HTR-8/SVneo (cell line): ENCODE measurements around the gene EMILIN2.
A peak's percentile ranks its signal among the peaks of the same experiment; 100 is the strongest.
"Not testable (repeated sequence)": the region's sequence is repeated elsewhere in the genome, so short reads cannot be mapped to it uniquely, and the experiment has no call there.

Experiments
- DNase-seq: peaks from one replicate; pipeline ENCODE4 v3.0.0; 2011; ENCODE audit warnings: low spot score, mixed read lengths; ENCODE audit not compliant: insufficient read length
- FAIRE-seq: peaks from 2 replicates; lab custom pipeline; 2011; peaks lifted over from hg19 to GRCh38; lab: Jason Lieb, UNC

EMILIN2 gene

DNA sequence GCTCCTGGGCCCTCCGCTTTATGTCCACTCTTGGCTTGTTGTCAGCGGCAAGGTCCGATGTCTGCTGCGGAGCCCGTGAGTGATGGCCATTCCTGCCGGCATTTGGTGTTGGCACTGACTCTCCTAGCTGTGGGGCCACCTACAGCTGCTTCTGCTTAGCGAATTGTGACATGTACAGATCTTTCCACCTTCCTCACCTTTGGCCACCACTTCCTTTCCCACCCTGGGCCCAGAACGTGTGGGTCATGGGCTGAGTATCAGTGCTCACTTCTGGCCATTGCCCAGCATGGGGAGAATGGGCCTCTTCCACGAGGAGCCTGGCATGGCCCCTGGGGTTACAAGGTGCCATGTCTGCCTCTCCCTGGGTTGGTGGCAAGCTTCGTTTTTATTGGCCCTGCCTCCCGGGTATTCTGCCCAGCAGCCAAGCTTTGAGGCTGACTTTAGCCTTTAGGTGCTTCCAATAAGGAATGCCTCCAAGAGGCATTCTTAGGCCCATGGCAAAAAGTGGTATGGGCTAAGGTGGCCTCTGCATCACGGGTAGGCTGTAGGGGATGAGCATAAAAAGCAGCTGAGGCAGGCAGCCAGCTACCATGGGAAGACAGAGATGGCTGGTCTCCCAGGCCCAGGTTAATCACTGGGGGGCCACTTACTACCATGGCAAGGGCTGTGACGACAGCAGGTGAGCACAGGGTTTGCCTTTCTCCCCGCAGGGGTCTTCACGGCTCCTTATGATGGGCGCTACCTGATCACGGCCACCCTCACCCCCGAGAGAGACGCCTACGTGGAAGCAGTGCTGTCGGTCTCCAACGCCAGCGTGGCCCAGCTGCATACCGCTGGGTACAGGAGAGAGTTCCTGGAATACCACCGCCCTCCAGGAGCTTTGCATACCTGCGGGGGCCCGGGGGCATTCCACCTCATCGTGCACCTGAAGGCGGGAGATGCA lies 65.8 kb downstream of the EMILIN2 start:
- FAIRE-seq (no peak), DNase-seq (no peak)

DNA sequence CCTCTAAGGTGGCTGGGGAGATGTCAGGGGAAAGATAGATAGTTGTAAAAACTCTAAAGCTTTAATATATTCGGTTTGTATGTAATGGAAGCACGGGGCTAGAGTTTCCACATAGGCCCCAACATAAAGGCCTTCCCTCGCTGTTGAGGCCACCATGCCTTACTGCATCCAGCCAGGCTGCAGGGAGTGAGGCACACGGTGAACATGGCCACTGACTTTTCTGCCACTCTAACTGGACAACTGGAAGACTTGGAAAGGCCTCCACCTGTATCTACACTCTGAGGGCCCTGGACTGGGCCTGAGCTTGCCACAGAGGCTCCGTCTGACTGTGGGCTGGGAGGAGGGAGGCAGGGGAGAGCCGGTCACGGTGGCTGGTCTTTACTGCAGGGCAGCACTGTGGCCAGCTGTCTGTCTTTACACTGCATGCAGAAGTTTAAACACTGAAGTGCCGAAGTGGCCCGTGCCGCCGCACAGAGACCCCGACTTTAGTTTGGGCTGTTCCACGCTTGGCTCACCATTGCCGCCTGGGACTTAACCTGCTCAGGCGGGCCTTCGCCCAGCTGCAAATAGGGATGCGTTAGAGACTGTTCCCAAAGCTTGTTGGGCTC lies 66.7 kb downstream of the EMILIN2 start:
- DNase-seq (no peak), FAIRE-seq (no peak)

DNA sequence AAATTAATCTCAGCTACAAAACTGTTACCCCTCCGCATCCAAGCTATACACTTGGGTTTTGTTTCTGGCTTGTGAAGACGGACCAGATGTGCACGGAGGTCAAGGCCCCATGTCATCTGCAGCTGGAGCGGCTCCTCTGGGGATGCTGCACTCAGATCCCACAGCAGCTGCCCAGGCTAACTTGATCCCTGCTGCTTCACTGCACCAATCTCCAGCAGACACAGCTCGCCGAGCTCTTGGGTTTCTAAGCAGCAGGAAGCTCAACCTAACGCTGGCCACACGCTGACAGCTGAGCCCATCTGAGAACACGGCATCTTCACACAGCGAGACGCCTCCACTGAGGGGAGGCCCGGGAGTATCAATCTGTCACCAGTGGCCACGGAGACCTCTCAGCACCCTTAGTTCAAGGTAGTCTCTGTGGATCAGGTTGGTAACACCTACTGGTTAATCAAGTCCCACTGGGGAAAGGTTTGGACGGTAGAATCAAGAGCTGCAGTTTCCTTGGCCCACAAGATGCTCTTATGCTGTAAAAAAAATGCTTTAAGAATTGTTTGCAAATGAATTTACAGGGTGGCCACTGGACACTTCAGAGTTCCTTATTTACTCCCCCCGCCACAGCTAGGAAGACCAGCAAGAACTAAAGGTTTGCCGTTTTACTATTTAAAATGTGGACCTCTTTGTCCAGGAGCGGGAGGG lies 67.5 kb downstream of the EMILIN2 start:
- DNase-seq (no peak), FAIRE-seq (no peak)

DNA sequence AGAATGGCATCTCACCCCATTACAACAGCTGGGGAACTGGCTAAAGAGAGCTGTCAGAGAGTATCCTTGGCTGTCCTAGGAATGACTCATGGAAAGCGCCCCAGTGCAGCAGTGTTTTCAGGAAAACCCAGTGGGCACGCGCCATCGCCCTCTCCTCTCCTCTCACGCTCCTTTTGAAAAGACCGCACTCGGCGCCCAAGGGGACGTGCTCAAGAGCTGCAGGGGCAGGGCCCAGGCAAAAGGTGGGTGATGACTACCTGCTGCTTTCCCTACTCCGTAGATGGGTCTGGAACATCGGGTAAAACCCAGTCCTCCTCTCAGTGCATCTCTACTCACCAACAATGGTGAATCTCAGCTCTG lies 68.1 kb downstream of the EMILIN2 start:
- FAIRE-seq, result no peak
- DNase-seq, result no peak

DNA sequence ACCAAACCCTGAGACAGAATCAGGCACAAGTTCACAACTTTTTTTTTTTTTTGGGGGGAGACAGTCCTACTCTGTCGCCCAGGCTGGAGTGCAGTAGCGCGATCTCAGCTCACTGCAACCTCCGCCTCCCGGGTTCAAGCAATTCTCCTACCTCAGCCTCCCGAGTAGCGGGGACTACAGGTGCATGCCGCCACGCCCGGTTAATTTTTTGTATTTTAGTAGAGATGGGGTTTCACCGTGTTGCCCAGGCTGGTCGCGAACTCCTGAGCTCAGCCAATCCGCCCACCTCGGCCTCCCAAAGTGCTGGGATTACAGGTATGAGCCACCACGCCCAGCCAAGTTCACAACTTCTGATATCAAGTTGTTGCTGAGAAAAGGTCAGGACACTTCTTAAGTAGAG lies 68.7 kb downstream of the EMILIN2 start:
- FAIRE-seq, DNase-seq: not testable (repeated sequence)

DNA sequence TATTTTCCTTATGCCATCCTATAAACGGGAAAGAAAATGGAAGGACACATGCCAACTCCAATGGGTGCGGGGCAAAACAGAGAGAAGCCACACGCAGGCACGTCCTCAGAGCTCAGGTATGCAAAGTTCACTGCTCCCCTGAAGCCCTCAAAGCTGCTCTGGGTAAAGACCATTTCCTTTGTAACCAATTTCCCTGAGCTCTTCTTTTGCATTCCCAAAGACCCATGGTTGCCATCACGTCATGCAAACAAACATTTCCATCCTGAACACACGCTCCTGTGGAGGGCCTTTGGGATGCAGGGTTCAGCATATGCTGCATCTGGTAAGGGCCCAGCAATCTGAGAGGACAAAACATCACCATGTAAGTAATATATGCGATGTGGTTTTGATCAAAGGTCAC lies 69.4 kb downstream of the EMILIN2 start:
- DNase-seq (no peak), FAIRE-seq (no peak)

DNA sequence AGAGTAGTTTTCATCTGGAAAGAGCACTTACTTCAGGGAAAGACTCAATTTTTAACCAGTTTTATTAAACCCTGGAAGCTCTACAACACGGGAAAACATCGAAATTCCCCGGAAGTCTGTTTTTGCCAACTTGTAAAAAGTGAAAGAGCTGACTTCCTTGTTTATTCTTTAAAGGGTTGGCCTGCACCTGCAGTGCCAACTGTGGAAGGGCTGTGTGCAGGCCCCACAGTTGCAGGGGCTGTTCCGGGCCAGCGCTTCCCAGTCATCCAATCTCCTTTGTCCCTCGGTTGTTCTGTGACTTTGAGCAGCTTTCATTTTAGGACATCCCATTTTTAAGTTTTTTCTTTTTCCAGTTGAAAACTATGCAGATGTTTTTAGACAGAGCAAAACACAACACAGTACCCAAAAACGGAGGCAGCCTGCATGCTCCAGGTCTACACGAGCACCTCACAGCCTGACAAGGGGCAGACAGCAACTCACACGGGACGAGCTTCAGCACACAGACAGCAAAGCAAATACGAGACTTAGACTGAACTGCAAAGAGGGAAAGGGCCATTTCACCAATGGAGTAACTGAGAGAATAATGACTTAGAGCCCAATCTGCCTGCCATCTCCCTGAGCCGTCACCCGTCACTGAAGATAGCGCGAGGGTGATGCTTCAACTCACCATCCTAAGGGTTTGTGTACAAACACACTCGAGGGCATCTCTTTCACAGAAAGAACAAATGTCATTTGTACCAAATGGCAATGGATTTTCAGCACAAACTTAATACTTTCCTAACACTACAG lies 70.6 kb downstream of the EMILIN2 start:
- no peak for DNase-seq
- no peak for FAIRE-seq

DNA sequence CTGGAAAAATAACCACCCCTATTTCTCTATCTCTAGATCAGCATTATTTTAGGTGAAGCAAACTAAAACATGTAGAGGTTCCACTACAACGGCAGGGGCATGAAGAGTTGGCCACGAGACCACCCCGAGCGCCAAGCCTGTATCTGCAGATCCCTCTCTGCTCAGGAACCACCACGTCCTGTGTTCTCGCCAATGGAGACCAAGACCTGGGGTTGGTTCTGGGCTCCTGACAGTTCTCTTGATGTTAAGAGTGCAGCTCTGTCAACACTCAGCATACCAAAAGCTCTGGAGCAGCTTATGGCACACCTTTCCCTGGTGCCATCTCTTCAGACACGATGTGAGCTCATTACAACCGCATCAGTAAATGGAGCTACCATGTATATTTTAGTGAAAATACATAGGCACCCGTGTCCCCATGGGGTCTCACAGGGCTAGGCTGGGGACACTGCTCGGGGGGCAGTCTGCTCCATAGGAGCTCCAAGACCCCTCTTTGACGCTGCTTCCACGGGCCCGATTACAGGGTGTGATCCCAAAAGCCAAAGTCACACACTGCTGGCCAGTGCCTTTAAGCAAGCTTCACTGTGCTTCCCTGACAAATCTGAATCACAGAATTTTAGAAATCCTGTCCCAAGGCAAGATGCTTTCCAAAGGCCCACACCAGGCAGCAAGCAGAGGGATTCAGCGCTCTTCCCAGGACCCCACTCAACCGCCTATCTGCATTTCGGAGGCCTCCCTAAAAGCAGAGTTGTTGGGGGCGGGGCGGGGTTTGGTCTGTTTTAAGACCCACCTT lies 72.2 kb downstream of the EMILIN2 start:
- DNase-seq (no peak), FAIRE-seq (no peak)

DNA sequence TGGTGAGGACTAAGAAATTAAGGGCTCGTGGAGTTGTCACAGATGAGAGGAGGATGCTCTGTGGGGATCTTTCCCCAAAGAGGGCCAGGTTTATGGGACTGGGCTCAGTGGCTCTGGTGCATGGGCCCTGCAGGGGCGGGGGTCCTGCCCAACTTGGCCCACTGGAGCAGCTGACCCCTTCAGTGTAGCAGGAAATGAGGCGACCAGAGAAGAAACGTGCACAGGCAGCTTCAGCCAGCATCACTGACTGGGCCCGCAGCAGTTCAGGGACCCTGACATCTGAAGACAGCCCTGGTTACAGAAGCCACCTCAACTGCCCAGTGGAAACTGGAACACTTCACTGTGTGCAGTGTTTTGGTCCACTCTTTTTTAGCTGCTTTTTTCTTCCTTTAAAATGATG lies 72.8 kb downstream of the EMILIN2 start:
- no peak for FAIRE-seq
- DNase-seq, result no peak

DNA sequence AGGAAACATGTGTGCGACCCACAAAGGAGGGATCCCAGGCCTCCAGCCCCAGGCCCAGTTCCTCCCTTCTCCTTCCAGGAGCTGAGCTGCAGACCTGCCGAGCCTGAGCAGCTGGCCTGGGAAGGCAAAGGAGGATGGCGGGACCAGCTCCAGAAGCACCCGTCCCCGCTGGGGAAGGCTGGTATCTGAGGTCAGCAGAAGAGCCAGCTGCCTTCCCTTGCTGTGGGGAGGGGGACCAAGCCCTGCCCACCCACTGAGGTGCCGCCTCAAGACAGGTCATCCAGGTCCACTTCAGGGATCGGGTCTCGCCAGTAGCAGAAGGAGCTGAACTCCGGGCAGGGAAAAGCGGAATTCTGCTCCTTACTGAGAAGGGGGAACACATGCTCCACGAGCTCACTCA lies 73.2 kb downstream of the EMILIN2 start:
- FAIRE-seq (no peak), DNase-seq (no peak)

DNA sequence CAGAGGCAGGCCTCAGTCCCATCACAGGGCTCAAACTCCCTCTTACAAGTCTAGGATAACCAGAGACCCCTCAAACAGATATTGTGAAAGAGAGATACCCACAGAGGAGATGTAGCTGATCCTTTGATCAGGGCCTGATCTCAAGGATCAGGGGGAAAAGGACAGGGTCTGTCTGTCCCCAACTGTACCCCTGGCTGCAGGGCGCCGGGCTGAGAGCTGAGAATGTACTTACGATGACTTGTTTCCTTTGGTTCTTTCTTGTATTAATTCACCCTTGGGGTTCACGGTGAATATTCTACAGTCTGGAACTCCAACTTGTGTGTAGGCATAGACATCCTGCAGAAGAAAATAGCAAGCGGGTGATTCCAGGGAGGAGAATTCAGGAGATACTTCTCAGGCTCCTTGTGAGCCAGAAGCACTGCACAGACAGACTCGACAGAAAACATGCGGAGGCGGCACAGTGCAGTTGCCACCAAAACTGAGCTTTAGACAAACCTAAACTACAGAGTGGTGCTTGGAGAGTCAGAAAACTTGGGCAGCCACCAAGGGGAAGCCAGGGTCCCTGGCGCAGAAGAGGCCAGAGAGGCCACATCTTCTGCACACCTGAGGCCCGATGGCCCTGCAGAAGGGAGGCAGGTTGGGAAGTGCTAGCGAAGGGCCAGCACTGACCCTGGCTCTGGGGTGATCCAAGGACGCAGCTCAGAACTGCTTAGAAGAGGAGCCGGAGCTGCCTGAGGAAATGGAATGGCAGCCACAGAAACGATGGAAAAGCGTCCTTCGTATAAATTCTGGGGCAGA lies 73.9 kb downstream of the EMILIN2 start:
- FAIRE-seq (no peak), DNase-seq (no peak)

DNA sequence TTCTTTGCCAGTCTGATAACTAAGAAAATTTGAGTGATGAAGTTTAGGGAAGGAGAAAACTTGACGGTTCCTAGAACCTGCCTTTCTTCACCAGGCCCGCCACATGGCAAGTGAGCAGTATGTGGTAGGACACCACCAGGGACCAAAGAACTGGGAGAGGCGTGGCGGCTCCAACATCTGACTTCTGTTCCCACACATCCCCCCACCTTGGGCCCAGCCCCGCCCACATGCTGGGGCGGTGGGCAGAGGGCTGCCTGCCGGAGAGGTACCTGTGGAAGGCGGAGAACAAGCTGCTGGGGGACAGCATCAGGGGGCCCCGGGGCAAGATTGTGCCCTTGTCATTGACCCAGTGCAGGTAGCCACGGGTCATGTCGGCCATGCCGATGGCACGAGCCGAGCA lies 75.0 kb downstream of the EMILIN2 start:
- FAIRE-seq (no peak), DNase-seq (no peak)

DNA sequence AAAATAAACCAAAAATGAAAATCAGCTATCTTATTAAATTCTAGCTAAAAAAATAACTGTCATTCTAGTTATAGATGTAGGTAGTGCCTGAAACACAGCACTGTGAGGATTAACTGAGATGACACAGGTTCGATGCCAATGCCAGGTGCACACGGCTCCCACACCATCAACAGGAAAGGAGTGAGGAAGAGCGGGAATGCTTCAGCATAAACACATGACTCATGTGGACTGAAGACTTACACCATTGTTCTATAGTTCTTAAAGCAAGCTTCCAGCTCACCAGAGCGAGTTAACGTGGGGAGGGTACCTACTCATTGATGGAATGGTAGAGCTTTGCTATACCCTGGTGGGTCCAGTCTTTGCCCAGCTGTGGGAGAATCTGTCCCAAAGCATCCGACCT lies 76.7 kb downstream of the EMILIN2 start:
- FAIRE-seq (no peak), DNase-seq (no peak)

DNA sequence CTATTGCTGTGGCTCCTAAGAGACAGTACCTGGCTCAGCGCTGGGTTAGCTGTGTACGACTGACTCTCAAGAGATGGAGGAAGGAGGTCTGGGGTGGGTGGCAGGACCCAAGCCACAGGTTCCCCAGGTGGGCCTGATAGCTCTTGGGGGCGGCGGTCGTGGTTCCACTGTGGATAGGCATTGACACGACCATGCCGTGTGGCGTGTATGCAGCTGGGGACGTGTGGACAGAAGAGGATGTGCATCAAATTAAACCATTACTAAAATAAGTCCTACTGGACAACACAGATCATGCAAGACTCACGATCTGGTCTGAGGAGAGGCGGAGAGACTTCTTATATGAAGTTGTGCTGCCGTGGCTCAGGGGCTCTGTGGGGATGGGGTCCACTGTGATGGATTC lies 78.1 kb downstream of the EMILIN2 start:
- FAIRE-seq (no peak), DNase-seq (no peak)

DNA sequence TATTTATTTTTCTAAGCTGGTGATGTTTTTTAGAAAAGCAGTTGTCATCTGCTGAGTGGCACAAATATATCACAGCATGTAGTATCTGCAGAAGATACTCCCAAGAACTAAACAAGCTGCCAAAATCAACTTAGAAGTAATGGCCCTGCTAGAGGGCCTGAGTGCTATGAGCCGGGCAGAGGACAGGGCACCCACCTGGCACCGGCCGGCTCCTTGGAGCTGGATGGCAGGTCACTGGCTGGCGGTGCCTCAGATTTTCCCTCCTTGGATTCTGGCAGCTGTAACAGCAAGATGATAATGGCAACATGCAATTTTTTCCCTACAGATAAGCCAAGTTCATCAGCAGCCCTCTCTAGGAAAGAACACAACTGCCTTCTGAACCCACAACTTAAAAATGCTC lies 79.7 kb downstream of the EMILIN2 start:
- FAIRE-seq, result no peak

DNA sequence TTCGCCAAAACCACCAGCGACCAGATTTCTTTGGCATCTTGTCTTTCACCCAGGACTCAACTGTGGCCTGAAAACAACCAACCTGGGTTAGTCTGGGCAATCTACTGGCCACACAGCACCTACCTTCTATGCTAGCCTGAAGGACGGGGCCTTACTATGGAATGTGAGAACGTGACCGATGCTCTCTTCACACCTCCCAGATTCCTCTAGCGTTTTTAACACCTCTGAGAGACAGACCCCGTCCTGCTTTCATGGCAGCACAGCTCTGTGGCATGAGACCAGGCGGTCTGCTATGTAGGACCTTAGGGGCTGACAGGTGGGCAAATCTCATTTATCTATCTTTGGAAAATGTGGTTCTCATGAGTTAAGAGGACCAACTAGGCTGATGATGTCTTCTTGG lies 80.9 kb downstream of the EMILIN2 start:
- no peak for DNase-seq
- no peak for FAIRE-seq

More for the DNA sequence above, 79.7 kb downstream of the EMILIN2 start:
- no peak for DNase-seq

DNA sequence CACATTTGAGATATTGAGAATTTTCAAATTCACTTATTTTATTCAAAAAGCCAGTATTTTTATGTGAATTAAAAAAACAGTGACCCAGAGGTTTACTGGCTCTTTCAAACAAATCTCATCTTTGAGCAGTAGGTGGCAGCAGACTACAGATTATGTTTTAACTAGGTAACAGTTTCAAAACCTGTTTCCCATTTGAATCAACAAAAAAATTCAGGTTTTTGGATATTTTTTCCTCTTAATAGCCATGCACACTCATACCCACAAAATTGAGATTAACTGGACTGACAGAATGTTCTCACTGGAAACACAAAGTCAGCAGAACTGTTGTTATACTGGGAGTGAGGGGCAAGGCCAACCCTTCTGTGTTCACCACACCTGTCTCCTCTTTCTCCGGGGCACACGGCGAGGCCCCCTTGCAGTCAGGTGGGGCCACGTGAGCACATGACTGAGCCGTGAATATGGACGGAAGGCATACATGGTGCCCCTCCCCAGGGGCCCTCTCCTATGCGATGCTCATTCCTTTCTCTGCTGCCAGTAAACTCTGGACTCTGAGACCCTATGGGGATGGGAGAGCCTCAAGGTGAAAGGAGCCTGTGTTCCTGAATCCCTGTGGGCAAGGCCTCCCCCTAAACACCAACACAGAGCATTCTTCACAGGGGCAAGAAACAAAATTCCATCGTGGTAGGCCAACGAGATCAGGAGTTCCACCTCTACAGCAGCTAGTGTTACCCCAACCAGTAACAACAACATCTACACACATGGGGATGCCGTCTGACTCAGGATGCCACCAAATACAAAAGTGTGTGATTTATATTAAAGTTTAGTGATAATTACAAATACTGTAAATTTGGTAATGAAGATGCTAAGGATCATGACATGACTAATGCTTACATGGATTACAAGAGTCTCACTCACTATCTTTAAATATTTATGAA lies 85.7 kb downstream of the EMILIN2 start:
- DNase-seq, result peak; percentile 46
- FAIRE-seq, result no peak

DNA sequence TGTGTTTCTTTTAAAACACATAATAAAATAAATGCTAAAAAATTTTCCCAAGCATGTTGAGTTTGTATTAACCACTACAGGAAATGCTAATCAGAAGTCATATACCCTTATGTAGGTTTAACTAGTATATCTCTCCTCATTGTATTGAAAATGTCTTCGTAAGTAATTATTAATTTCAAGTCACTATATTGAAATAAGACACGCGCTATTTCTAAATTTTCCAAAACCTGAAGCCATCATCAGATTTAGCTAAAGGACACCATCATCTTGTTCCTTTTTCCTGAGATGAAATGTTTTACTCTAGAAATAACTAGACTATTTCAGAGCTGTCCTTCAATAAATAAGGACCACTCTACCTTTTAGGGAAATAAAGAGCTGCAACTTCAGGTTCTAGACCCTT lies 87.2 kb downstream of the EMILIN2 start:
- no peak for FAIRE-seq
- DNase-seq, result no peak
